Lower leg skin (tissue), 4 donors: ENCODE results near the gene CPSF4L. TPM values are rescaled to one million over a fixed set of nuclear protein-coding genes. Genes with fewer than 3 reads are reported as not detected.

ENCODE experiments used
- DNase-seq, 2 donors: peaks; one replicate each; pipeline ENCODE4 v3.0.0-alpha.2; 2019; ENCODE audit warnings: low spot score in 2 of 2
- H3K4me3 ChIP-seq: fragments of 200-600 bp; sonication (generic); 2 replicates; pipeline ENCODE4 v1.5.1; 2017; ENCODE audit warnings: mild to moderate bottlenecking, low read depth; ENCODE audit not compliant: poor library complexity, severe bottlenecking
- CTCF ChIP-seq, 3 donors: fragments of 450-650 bp; IDR thresholded peaks; one replicate each; pipeline ENCODE4 v1.5.1; 2016; ENCODE audit warnings: antibody characterized with exemption in 3 of 3, mild to moderate bottlenecking in 3 of 3, moderate library complexity in 2 of 3
- POLR2A ChIP-seq, 2 donors: fragments of 450-650 bp; IDR thresholded peaks; one replicate each; pipeline ENCODE4 v1.6.1; 2016 to 2017; ENCODE audit warnings: antibody characterized with exemption in 2 of 2, mild to moderate bottlenecking in 1 of 2, moderate library complexity in 1 of 2
- WGBS, 2 donors: methylation state at CpG; one replicate each; pipeline ENCODE4 v1.1.5; 2018; 5-methylcytosine and 5-hydroxymethylcytosine counted together
- intact Hi-C: fragments of 100-400 bp; cut with DNase I; formaldehyde crosslinking; loops from one replicate; pipeline ENCODE4 v1.15.0; 2023; ENCODE audit warnings: low total_unique reads
- total RNA-seq, 4 donors: library from RNA; depleted of rRNA; stranded (reverse); fragments of >200 nt; gene quantifications; one replicate each; pipeline ENCODE4 v1.1.0, GENCODE V29; 2016

Gene CPSF4L
- total RNA-seq, 4 donors from 2014 or later: not detected

DNA sequence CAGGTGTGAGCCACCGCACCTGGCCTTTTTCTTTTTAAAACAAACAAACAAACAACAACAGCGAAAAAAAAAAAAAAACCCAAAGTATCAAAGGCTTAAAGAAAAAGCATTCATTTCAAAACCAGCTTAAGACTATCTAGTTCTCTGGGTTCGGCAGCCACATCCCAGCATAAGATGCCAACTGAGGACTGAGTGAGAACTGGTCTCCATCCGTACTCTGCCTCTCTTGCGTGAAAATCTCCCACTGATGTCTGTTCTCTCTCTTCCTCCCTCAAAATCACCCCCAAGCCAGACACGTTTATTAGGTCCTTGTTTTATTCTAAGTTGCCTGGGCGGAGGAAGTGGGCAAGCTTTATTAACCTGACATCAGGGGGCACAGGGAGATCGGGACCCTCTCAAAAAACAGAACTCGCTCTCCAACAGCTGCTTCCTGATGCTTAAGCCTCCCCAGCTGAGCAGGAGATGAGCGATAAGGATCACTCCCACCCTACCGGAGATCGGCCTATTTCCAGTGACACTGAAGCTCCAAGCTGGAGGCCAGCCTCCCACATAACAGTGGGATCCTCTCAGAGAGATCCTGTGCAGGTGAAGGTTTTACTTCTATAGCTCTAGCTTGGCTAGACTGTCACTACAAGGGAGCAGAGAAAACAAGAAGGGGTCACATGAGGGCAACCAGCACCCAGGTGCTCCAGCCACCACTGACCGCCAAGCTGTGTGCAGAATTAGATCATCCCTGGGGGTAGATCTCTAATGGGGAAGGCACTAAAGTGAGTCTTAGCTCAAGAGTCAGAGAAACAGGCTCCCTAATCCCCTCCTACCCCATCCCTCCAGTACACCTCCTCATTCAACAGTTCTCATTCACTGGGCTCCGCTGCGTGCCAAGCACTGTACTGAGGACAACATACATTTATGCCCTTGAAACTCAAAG, 36.5 kb upstream of the CPSF4L start:
- WGBS, 2 donors: 73 to 74% methylated on average over 15 of the region's 15 CpGs
- no peak overlapping the region for H3K4me3 ChIP-seq

DNA sequence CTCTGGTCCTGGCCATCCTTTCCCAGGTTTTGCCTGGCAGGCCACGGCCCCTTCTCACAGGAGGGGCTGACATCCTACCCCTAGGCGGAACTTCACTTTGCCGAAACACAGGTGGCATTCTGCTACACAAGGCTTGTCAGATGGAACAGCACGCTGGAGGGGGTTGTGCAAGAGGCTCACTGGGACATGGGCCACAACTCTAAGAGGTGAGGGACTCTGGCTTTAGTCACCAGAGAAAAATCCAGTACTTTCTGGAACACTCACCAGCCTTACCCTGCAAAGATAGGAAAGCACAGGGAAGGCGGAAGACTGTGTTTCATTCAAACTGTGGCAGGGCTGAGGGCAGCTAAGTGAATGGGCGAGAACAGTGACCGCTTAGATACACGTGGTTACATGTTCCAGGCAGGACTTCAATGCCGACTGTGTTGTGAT, 31.8 kb upstream of the CPSF4L start:
- peak in 1 of 2 donors; percentile 93 for DNase-seq
- H3K4me3 ChIP-seq: no peak overlapping the region
- intact Hi-C loops: no loop called here

More for the DNA sequence above, 36.5 kb upstream of the CPSF4L start:
- DNase-seq: no peak
- TF ChIP-seq POLR2A (IDR thresholded peaks at IDR 0.05): no peak
- no peak for TF ChIP-seq CTCF (IDR thresholded peaks at IDR 0.05)
- intact Hi-C loops: no loop called here

GRCh38 chr17:73293031-73293430, 31.4 kb upstream of the CPSF4L start:
- 56 to 65% methylated on average over 11 of the region's 11 CpGs for WGBS, 2 donors
- H3K4me3 ChIP-seq: no peak overlapping the region
- TF ChIP-seq POLR2A (IDR thresholded peaks at IDR 0.05): no peak
- TF ChIP-seq CTCF (IDR thresholded peaks at IDR 0.05): no peak
- no peak for DNase-seq
- intact Hi-C loops: no loop called here

More for the DNA sequence above, 31.8 kb upstream of the CPSF4L start:
- no peak for TF ChIP-seq POLR2A (IDR thresholded peaks at IDR 0.05)
- no peak for TF ChIP-seq CTCF (IDR thresholded peaks at IDR 0.05)
- 53 to 54% methylated on average over 9 of the region's 9 CpGs for WGBS, 2 donors

DNA sequence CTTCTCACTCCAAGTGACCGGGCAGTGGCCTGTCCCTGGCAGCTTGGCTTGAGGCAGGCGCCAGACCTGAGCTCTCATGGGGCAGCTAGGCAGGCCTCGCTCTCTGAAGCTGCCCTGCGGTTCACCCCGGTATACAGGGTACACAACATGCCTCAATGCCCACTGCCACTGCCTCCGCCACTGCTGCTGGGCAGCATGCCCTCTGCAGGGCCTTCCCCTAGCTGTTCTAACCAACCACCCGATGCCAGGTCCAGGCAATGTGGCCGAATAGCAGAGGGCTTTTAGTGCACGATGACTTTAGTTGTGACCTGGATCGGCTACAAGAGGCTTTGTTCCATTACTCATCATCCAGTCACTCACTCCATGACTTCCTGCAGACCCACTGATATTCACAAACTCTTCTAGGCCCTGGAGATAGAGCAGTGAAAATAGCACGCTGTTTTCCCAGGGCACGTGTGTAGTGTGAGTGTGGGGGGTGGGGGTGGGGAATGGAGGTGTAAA, 30.4 kb upstream of the CPSF4L start:
- TF ChIP-seq POLR2A (IDR thresholded peaks at IDR 0.05): no peak
- no peak for TF ChIP-seq CTCF (IDR thresholded peaks at IDR 0.05)
- no peak for DNase-seq
- no peak overlapping the region for H3K4me3 ChIP-seq
- intact Hi-C loops: no loop called here
- WGBS, 2 donors: 42 to 44% methylated on average over 12 of the region's 12 CpGs

- intact Hi-C loops: no loop called here
- no peak for TF ChIP-seq POLR2A (IDR thresholded peaks at IDR 0.05)
- no peak for TF ChIP-seq CTCF (IDR thresholded peaks at IDR 0.05)
- DNase-seq: peak; percentile 76 to 95
- H3K4me3 ChIP-seq: no peak overlapping the region
- WGBS, 2 donors: 28 to 34% methylated on average over 8 of the region's 8 CpGs
Observed at GRCh38 chr17:73291260-73291801, 29.7 kb upstream of the CPSF4L start.
